Endothelial cell of umbilical vein (primary cell): ENCODE results near the gene CCSER1. TPM values are rescaled to one million over a fixed set of nuclear protein-coding genes. Genes with fewer than 3 reads are reported as not detected.

ENCODE experiments used
- BruUV-seq: library from RNA; stranded (reverse); fragments of 400-500 nt; replicated peaks from 2 replicates; lab custom pipeline; 2021; lab: Mats Ljungman, UMichigan
- CTCF ChIA-PET: fragments of 300-600, 350-600 bp; sonication (Branson Sonifier 250); formaldehyde crosslinking; loops from one replicate; lab custom pipeline; 2021; ENCODE audit warnings: antibody characterized with exemption, inconsistent platforms; lab: Charles Lee
- POLR2A ChIA-PET: fragments of 300-600, 350-600 bp; sonication (Branson Sonifier 250); formaldehyde crosslinking; loops from one replicate; lab custom pipeline; 2021; ENCODE audit warnings: antibody characterized with exemption, inconsistent platforms; lab: Charles Lee
- DNase-seq: peaks from one replicate; pipeline ENCODE4 v3.0.0-alpha.2; 2011; ENCODE audit warnings: low read depth, low spot score
- FAIRE-seq: peaks from 2 replicates; lab custom pipeline; 2011; peaks lifted over from hg19 to GRCh38; lab: Jason Lieb, UNC
- H2AFZ ChIP-seq: 2 replicates; pipeline ENCODE4 v1.6.0; 2012; ENCODE audit warnings: low read depth, low read length, control low read depth, inconsistent platforms
- H3K27ac ChIP-seq: 2 replicates; pipeline ENCODE4 v1.5.1; 2011; ENCODE audit warnings: low read depth, mild to moderate bottlenecking, control low read depth, low read length, moderate library complexity; ENCODE audit not compliant: insufficient read depth
- H3K27me3 ChIP-seq, 2 experiments: 2 replicates each; pipeline versions ENCODE4 v1.6.0 to v1.6.1; 2011; ENCODE audit warnings: low read length in 2 of 2, mixed read lengths in 1 of 2; ENCODE audit not compliant: control insufficient read depth in 2 of 2, insufficient read depth in 2 of 2
- H3K36me3 ChIP-seq, 2 experiments: 2 replicates in 1 of 2; 3 replicates in 1 of 2; pipeline ENCODE4 v1.5.1; 2011; ENCODE audit warnings: low read length in 2 of 2, mild to moderate bottlenecking in 1 of 2, moderate library complexity in 1 of 2; ENCODE audit not compliant: control insufficient read depth in 2 of 2, insufficient read depth in 2 of 2; ENCODE audit errors: extremely low read depth in 1 of 2
- H3K4me1 ChIP-seq: 3 replicates; pipeline ENCODE4 v1.5.1; 2011; ENCODE audit warnings: mild to moderate bottlenecking, low read length; ENCODE audit not compliant: control insufficient read depth, insufficient read depth; ENCODE audit errors: extremely low read depth
- H3K4me2 ChIP-seq: 2 replicates; pipeline ENCODE4 v1.6.1; 2011; ENCODE audit warnings: low read length, control low read depth, mixed read lengths; ENCODE audit not compliant: insufficient read depth
- H3K4me3 ChIP-seq, 3 experiments: fragments of 200-600 bp in 1 of 3; sonication (generic), shearing (Covaris generic) in 1 of 3; replicated peaks in 1 of 3; 2 replicates each; pipeline ENCODE4 v1.5.1; 2011 to 2016; ENCODE audit warnings: control low read depth in 3 of 3, low read length in 3 of 3, mild to moderate bottlenecking in 2 of 3, inconsistent platforms in 1 of 3, low read depth in 1 of 3, moderate library complexity in 1 of 3; ENCODE audit not compliant: insufficient read depth in 1 of 3
- H3K79me2 ChIP-seq: 2 replicates; pipeline ENCODE4 v1.6.0; 2012; ENCODE audit warnings: low read length, inconsistent platforms; ENCODE audit not compliant: control insufficient read depth, insufficient read depth
- H3K9ac ChIP-seq: replicated peaks from 2 replicates; pipeline ENCODE3; 2011; ENCODE audit warnings: low read length, control low read depth; ENCODE audit not compliant: insufficient read depth; ENCODE audit errors: extremely low read depth
- H3K9me1 ChIP-seq: replicated peaks from 3 replicates; pipeline ENCODE4 v1.6.0; 2011; ENCODE audit warnings: mild to moderate bottlenecking, low read length; ENCODE audit not compliant: control insufficient read depth, insufficient read depth; ENCODE audit errors: extremely low read depth
- H3K9me3 ChIP-seq: replicated peaks from 2 replicates; pipeline ENCODE4 v1.5.1; 2012; ENCODE audit warnings: low read length, inconsistent platforms; ENCODE audit not compliant: control insufficient read depth, insufficient read depth
- H4K20me1 ChIP-seq: replicated peaks from 2 replicates; pipeline ENCODE3; 2011; ENCODE audit warnings: mild to moderate bottlenecking, low read length; ENCODE audit not compliant: control insufficient read depth, insufficient read depth; ENCODE audit errors: extremely low read depth
- CTCF ChIP-seq, 2 donors: IDR thresholded peaks; 1 replicate in 1 of 2; 2 replicates in 1 of 2; pipeline ENCODE4 v1.5.1; 2011; ENCODE audit warnings: low read length in 2 of 2, mild to moderate bottlenecking in 2 of 2, moderate library complexity in 2 of 2, control low read depth in 1 of 2, inconsistent platforms in 1 of 2, low read depth in 1 of 2; ENCODE audit not compliant: insufficient read depth in 1 of 2; ENCODE audit errors: extremely low read depth in 1 of 2
- EZH2 ChIP-seq: IDR thresholded peaks from 2 replicates; pipeline ENCODE4 v1.6.1; 2012; ENCODE audit warnings: borderline replicate concordance, low read depth, mild to moderate bottlenecking, moderate library complexity, low read length, inconsistent platforms; ENCODE audit not compliant: severe bottlenecking
- FOS ChIP-seq: IDR thresholded peaks from 2 replicates; pipeline ENCODE4 v1.6.1; 2011; ENCODE audit warnings: mild to moderate bottlenecking, low read length, moderate library complexity, borderline replicate concordance; ENCODE audit not compliant: insufficient read depth
- GATA2 ChIP-seq: IDR thresholded peaks from 2 replicates; pipeline ENCODE4 v1.7.0; 2011; ENCODE audit warnings: low read depth, mild to moderate bottlenecking, moderate library complexity, mixed read lengths, low read length; ENCODE audit not compliant: insufficient read length, insufficient read depth
- JUN ChIP-seq: IDR thresholded peaks from 2 replicates; pipeline ENCODE4 v1.6.1; 2011; ENCODE audit warnings: borderline replicate concordance, low read depth; ENCODE audit not compliant: insufficient read length, insufficient read depth
- MAX ChIP-seq: IDR thresholded peaks from 2 replicates; pipeline ENCODE4 v1.6.1; 2011; ENCODE audit not compliant: insufficient read depth, insufficient read length
- MYC ChIP-seq: IDR thresholded peaks from one replicate; pipeline ENCODE4 v1.6.1; 2011; ENCODE audit warnings: mild to moderate bottlenecking, low read depth, low read length
- POLR2A ChIP-seq: IDR thresholded peaks from 2 replicates; pipeline ENCODE4 v1.6.1; 2012; ENCODE audit warnings: low read depth, mild to moderate bottlenecking, control low read depth, low read length
- POLR2AphosphoS5 ChIP-seq: IDR thresholded peaks from 2 replicates; pipeline ENCODE4 v1.6.1; 2012; ENCODE audit warnings: low read depth, mild to moderate bottlenecking, control low read depth, low read length, moderate library complexity; ENCODE audit not compliant: insufficient read depth
- dilution Hi-C: fragments of 300-500 bp; cut with MboI; formaldehyde crosslinking; loops from one replicate; pipeline ENCODE4 v1.15.0; 2019; ENCODE audit warnings: low sequenced_read_pairs; ENCODE audit not compliant: extremely low pct_ligation_motif_present
- intact Hi-C: fragments of 100-400 bp; cut with micrococcal nuclease; formaldehyde crosslinking; loops from one replicate; pipeline ENCODE4 v1.10.0; 2022
- polyA plus RNA-seq, 4 experiments: library from polyadenylated mRNA; depleted of rRNA in 3 of 4; stranded (reverse) in 3 of 4; unstranded in 1 of 4; fragments of >200 nt; gene quantifications; 2 replicates each; pipeline versions ENCODE4 v1.2.1 to v1.2.3, GENCODE V29; 2011 to 2012; ENCODE audit warnings: missing spikeins in 1 of 4
- total RNA-seq: library from RNA; stranded (reverse); gene quantifications from 2 replicates; pipeline ENCODE4 v1.2.3, GENCODE V29; 2021

The CCSER1 gene
- total and polyA plus RNA-seq, 2 donors (not counting 3 experiments of a cell fraction or from before 2014, with no cell fraction given), result 0.11 to 1.8 TPM

GRCh38 chr4:90540536-90540935 lies 413.3 kb downstream of the CCSER1 start:
- no peaks in the 10 kb centered on the region for H4K20me1 ChIP-seq
- POLR2A ChIA-PET, result no interaction called here
- H3K9me3 ChIP-seq, result no peaks in the 10 kb centered on the region
- no peak overlapping the region for H2AFZ ChIP-seq
- intact Hi-C loops, result no loop called here
- CTCF ChIA-PET, result no interaction called here
- H3K4me2 ChIP-seq, result no peak overlapping the region
- no peaks in the 10 kb centered on the region for H3K27me3 ChIP-seq
- dilution Hi-C loops, result no loop called here
- no peaks in the 10 kb centered on the region for H3K4me1 ChIP-seq
- no peak overlapping the region for H3K9ac ChIP-seq
- H3K27ac ChIP-seq, result no peak overlapping the region
- DNase-seq (no peak), FAIRE-seq (no peak)
- BruUV-seq, result no TSS peak
- H3K4me3 ChIP-seq, result no peak overlapping the region
- H3K36me3 ChIP-seq, result no peaks in the 10 kb centered on the region
- no peaks in the 10 kb centered on the region for H3K79me2 ChIP-seq
- TF ChIP-seq POLR2AphosphoS5 (no peak), GATA2 (no peak), POLR2A (no peak), CTCF (IDR thresholded peaks at IDR 0.05; ENCODE audit: extremely low read depth in 1 of 2, insufficient read depth in 1 of 2, low read depth in 1 of 2, low read length in 2 of 2) (no peak), FOS (no peak), MYC (no peak), MAX (no peak), JUN (no peak), EZH2 (no peak)
- H3K9me1 ChIP-seq, result no peaks in the 10 kb centered on the region
